ENCODE data around the gene OR6M1.

OR6M1 gene

DNA sequence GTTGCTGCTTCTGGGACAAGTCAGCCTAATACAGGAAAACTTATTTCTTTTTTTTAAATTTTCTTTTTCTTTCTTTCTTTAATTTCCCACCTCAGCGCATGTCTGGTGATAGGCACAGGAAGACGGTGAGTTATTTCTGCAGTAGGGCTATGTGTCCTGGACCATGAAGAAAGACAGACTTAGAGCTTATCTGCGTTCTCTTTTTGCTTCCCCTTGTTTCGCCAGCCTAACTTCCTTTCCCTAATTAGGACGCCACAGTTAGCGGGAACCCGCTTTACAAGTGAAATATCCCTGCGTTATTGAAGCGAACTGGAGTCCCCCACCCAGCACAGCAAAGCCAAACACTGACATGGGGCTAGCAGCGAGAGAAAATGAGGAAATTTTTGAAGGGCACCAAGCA, 8.6 kb downstream of the OR6M1 start (continued):
- TF ChIP-seq ZNF292 (tag by site-specific recombination; IDR thresholded peaks at IDR 0.05; ENCODE audit: borderline replicate concordance, low read depth) (no peak), SP3 (tag by site-specific recombination; IDR thresholded peaks at IDR 0.05) (no peak), SP7 (tag by site-specific recombination; IDR thresholded peaks at IDR 0.05) (no peak), KLF8 (tag by site-specific recombination; IDR thresholded peaks at IDR 0.05) (no peak), ZFP37 (tag by site-specific recombination; IDR thresholded peaks at IDR 0.05) (no peak)

DNA sequence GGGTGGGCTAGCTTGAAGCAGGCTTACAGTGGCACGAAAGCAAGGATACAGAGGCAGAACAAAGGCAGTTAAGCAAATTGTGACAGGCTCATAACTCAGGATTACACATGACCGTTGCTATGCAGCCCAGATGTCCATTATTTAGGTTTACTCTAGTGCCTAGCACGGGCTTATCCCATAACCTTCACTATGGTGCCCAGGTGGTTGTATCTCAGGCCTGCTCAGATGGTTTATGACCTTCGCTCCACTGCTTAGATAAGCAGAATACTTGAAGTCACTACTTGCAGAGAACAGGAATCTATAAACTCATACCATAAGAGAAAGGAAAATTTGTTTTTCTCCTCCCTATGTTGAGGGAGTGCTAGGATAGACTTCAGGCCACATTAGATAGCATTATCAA, 9.0 kb downstream of the OR6M1 start:
- H3K4me3 ChIP-seq (ENCODE audit: low read depth, low read length) = no peak overlapping the region
- ChIA-PET POLR2A (no interaction called here), CTCF (no interaction called here)
- TF ChIP-seq, protein P1, sequence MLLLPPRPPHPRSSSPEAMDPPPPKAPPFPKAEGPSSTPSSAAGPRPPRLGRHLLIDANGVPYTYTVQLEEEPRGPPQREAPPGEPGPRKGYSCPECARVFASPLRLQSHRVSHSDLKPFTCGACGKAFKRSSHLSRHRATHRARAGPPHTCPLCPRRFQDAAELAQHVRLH (tag by site-specific recombination; IDR thresholded peaks at IDR 0.05) = no peak
- TF ChIP-seq, protein P2, sequence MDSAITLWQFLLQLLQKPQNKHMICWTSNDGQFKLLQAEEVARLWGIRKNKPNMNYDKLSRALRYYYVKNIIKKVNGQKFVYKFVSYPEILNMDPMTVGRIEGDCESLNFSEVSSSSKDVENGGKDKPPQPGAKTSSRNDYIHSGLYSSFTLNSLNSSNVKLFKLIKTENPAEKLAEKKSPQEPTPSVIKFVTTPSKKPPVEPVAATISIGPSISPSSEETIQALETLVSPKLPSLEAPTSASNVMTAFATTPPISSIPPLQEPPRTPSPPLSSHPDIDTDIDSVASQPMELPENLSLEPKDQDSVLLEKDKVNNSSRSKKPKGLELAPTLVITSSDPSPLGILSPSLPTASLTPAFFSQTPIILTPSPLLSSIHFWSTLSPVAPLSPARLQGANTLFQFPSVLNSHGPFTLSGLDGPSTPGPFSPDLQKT (IDR thresholded peaks at IDR 0.05; ENCODE audit: borderline replicate concordance, low read depth, low read length) = no peak
- TF ChIP-seq ZNF302 (tag by site-specific recombination; IDR thresholded peaks at IDR 0.05; ENCODE audit: low read depth) = no peak
- no peak for TF ChIP-seq ZNF549 (tag by site-specific recombination; IDR thresholded peaks at IDR 0.05)
- TF ChIP-seq ZSCAN23 (tag by site-specific recombination; IDR thresholded peaks at IDR 0.05) = no peak
- no peak for TF ChIP-seq ZNF501 (tag by site-specific recombination; IDR thresholded peaks at IDR 0.05)
- TF ChIP-seq BCL11B (tag by site-specific recombination; IDR thresholded peaks at IDR 0.05; ENCODE audit: low read depth) = no peak
- TF ChIP-seq, protein P3, sequence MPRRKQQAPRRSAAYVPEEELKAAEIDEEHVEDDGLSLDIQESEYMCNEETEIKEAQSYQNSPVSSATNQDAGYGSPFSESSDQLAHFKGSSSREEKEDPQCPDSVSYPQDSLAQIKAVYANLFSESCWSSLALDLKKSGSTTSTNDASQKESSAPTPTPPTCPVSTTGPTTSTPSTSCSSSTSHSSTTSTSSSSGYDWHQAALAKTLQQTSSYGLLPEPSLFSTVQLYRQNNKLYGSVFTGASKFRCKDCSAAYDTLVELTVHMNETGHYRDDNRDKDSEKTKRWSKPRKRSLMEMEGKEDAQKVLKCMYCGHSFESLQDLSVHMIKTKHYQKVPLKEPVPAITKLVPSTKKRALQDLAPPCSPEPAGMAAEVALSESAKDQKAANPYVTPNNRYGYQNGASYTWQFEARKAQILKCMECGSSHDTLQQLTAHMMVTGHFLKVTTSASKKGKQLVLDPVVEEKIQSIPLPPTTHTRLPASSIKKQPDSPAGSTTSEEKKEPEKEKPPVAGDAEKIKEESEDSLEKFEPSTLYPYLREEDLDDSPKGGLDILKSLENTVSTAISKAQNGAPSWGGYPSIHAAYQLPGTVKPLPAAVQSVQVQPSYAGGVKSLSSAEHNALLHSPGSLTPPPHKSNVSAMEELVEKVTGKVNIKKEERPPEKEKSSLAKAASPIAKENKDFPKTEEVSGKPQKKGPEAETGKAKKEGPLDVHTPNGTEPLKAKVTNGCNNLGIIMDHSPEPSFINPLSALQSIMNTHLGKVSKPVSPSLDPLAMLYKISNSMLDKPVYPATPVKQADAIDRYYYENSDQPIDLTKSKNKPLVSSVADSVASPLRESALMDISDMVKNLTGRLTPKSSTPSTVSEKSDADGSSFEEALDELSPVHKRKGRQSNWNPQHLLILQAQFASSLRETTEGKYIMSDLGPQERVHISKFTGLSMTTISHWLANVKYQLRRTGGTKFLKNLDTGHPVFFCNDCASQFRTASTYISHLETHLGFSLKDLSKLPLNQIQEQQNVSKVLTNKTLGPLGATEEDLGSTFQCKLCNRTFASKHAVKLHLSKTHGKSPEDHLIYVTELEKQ (tag by site-specific recombination; IDR thresholded peaks at IDR 0.05; ENCODE audit: borderline replicate concordance) = no peak
- TF ChIP-seq TRIM28 (IDR thresholded peaks at IDR 0.05; ENCODE audit: borderline replicate concordance, low read length) = no peak
- TF ChIP-seq MYNN (tag by site-specific recombination; IDR thresholded peaks at IDR 0.05; ENCODE audit: borderline replicate concordance) = no peak
- no peak for TF ChIP-seq ZNF266 (tag by site-specific recombination; IDR thresholded peaks at IDR 0.05; ENCODE audit: low read depth)
- TF ChIP-seq ZNF530 (tag by site-specific recombination; IDR thresholded peaks at IDR 0.05; ENCODE audit: low read depth) = no peak
- no peak overlapping the region for H3K27ac ChIP-seq (ENCODE audit: extremely low read depth, low read depth, low read length)
- H3K9me3 ChIP-seq (ENCODE audit: control insufficient read depth, insufficient read depth, low read depth, low read length) = no peaks in the 10 kb centered on the region
- H3K36me3 ChIP-seq (ENCODE audit: control insufficient read depth in 2 of 2, insufficient read depth in 1 of 2, low read length in 2 of 2) = no peaks in the 10 kb centered on the region
- H3K4me1 ChIP-seq (ENCODE audit: control insufficient read depth, insufficient read depth, low read length) = no peaks in the 10 kb centered on the region

DNA sequence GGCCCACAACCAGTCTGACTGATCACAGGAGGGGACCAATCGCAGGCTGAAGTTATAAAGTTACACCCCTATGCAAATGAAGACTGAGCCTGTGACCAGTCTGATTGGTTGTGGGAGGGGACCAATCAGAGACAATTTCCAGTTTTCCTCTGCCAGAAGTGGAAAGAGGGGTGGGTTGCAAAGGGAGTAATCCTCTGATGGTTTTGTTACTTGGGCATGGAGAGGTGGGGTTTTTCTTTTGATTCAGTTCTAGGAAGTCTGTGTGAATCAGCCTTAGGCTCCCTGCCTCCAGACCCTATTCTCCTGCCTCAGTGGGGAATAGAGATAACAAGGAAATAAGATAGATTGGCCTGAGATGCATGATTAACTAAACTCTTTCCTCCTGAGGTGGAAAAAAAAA, 9.9 kb downstream of the OR6M1 start:
- Histone ChIP-seq H3K9me3 (ENCODE audit: control insufficient read depth, insufficient read depth, low read depth, low read length) (no peaks in the 10 kb centered on the region), H3K4me3 (ENCODE audit: low read depth, low read length) (no peak overlapping the region), H3K36me3 (ENCODE audit: control insufficient read depth in 2 of 2, insufficient read depth in 1 of 2, low read length in 2 of 2) (no peaks in the 10 kb centered on the region), H3K4me1 (ENCODE audit: control insufficient read depth, insufficient read depth, low read length) (no peaks in the 10 kb centered on the region), H3K27ac (ENCODE audit: extremely low read depth, low read depth, low read length) (no peak overlapping the region)
- ChIA-PET POLR2A (no interaction called here), CTCF (no interaction called here)
- no peak for TF ChIP-seq ZNF785 (tag by site-specific recombination; IDR thresholded peaks at IDR 0.05)
- TF ChIP-seq KLF1 (tag by site-specific recombination; IDR thresholded peaks at IDR 0.05) = no peak
- TF ChIP-seq, protein P4, sequence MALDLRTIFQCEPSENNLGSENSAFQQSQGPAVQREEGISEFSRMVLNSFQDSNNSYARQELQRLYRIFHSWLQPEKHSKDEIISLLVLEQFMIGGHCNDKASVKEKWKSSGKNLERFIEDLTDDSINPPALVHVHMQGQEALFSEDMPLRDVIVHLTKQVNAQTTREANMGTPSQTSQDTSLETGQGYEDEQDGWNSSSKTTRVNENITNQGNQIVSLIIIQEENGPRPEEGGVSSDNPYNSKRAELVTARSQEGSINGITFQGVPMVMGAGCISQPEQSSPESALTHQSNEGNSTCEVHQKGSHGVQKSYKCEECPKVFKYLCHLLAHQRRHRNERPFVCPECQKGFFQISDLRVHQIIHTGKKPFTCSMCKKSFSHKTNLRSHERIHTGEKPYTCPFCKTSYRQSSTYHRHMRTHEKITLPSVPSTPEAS (tag by site-specific recombination; IDR thresholded peaks at IDR 0.05) = no peak
- TF ChIP-seq SCRT1 (tag by site-specific recombination; IDR thresholded peaks at IDR 0.05; ENCODE audit: borderline replicate concordance) = no peak
- no peak for TF ChIP-seq ZNF174 (tag by site-specific recombination; IDR thresholded peaks at IDR 0.05)
- no peak for TF ChIP-seq HOXA7 (CRISPR knock-in tag; IDR thresholded peaks at IDR 0.05; ENCODE audit: borderline replicate concordance)
- no peak for TF ChIP-seq KLF7 (tag by site-specific recombination; IDR thresholded peaks at IDR 0.05; ENCODE audit: borderline replicate concordance)
- TF ChIP-seq, protein P5, sequence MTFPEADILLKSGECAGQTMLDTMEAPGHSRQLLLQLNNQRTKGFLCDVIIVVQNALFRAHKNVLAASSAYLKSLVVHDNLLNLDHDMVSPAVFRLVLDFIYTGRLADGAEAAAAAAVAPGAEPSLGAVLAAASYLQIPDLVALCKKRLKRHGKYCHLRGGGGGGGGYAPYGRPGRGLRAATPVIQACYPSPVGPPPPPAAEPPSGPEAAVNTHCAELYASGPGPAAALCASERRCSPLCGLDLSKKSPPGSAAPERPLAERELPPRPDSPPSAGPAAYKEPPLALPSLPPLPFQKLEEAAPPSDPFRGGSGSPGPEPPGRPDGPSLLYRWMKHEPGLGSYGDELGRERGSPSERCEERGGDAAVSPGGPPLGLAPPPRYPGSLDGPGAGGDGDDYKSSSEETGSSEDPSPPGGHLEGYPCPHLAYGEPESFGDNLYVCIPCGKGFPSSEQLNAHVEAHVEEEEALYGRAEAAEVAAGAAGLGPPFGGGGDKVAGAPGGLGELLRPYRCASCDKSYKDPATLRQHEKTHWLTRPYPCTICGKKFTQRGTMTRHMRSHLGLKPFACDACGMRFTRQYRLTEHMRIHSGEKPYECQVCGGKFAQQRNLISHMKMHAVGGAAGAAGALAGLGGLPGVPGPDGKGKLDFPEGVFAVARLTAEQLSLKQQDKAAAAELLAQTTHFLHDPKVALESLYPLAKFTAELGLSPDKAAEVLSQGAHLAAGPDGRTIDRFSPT (tag by site-specific recombination; IDR thresholded peaks at IDR 0.05) = no peak
- no peak for TF ChIP-seq ZNF621 (tag by site-specific recombination; IDR thresholded peaks at IDR 0.05)
- TF ChIP-seq ZNF404 (tag by site-specific recombination; IDR thresholded peaks at IDR 0.05) = no peak
- no peak for TF ChIP-seq ZNF157 (tag by site-specific recombination; IDR thresholded peaks at IDR 0.05)
- TF ChIP-seq SP3 (tag by site-specific recombination; IDR thresholded peaks at IDR 0.05) = no peak

All from HEK293 (cell line).